Lung microvascular endothelial cell (primary cell): ENCODE data around the gene CACNB4. TPM values are rescaled to one million over a fixed set of nuclear protein-coding genes. Genes with fewer than 3 reads are reported as not detected.

ENCODE experiments used
- DNase-seq, 2 donors: peaks; one replicate each; pipeline versions ENCODE4 v3.0.0 to v3.0.0-alpha.2; 2010; ENCODE audit warnings: low read depth in 2 of 2
- total RNA-seq: library from RNA; depleted of rRNA; stranded (reverse); fragments of >200 nt; gene quantifications from 2 replicates; pipeline ENCODE4 v1.2.1, GENCODE V29; 2014

CACNB4 gene
- total RNA-seq, 1 donor from 2014 or later, result under 0.01 TPM

DNA sequence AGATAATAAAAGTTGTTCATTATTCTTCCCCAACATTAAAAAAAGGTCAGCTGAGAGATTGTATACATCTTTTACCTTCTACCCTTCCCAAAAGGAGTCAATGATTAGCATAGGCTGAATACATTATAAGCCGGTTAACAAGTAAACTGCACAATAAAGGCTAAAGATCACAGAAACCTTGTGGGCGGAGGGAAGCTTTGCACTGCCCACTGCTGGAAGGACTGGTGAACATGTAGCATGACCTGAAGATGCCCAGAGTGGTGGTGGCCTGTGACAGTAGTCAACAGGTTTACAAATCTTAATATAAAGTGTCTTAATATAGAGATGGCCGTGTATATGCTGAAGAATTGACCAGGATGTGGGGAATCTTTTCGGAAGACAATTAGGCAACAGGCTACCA lies 306.3 kb downstream of the CACNB4 start:
- no peak for DNase-seq

DNA sequence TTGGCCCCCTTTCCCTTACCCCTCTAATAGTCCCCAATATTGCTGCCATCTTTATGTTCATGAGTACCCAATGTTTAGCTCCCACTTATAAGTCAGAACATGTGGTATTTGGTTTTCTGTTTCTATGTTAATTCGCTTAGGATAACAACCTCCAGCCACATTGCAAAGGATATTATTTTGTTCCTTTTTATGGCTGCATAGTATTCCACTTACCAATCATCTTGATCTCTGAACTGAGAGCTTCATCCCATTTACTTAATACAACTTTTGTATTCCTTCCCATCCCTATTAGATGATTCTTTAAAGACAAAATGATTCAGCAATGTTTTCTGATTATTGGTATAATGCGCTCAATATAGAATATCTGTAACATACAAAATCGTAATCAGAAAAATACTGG lies 307.3 kb downstream of the CACNB4 start:
- DNase-seq, result no peak

DNA sequence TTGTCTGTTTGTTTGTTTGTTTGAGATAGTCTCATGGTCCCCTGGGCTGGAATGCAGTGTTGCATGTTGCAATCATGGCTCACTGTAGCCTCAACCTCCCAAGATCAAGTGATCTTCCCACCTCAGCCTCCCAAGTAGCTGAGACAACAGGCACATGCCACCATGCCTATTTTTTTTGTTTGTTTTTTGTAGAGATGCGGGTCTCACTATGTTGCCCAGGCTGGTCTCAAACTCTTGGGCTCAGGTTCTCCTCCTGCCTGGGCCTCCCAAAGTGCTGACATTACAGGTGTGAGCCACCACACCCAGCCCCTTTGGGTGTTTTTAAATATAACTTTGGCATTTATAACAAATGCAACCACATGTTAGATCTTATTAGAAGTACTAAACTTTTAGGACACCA lies 308.2 kb downstream of the CACNB4 start:
- DNase-seq, result no peak

DNA sequence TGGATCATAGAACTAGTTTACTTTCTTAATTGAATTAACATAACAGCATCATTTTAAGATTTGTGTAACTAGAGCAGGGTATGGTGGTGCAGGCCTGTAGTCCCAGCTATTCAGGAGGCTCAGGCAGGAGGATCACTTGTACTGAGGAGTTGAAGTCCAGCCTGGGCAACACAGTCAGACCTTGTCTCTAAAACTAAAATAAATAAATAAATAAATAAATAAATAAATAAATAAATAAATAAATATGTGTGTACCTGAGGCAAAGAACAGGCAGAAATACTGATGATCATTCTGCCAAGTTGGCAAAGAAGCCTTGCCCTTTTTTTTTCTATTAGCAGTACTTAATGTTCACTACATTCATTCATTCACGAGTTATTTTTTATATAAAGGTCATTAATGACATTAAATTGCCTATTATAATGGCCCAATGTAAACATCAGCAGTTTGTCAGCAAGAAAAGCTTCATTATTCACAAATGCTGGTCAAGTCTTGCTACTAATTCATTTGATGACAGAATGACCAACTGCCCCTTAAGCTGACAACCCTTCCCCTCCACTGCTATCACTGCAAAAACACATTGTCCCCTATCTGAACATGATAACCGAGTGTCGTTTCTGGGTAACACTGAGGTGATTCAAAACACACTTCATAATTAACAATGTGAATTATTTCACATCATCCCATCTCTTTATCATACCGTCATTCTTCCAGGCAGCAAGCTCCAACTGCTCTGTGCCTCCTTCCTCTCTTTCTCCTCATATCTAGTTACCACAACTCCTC lies 309.6 kb downstream of the CACNB4 start:
- no peak for DNase-seq

DNA sequence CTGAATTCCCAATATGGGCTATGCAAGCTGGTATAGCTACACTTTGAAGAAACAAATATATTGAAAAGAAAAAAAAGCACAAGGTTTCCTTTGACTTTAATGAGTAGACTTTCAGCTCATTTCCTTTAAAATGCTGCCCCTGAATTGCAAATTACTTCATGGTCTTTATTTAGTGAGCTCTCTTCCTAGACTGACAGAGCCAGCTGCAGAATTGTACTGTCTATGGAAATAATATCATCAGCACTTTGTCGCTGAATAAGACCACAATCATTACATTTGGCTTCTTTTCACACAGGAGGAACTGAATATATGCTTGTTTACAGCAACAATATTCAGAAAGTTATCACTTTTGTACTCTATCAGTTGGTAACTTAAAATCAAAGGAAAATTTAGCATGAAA lies 312.4 kb downstream of the CACNB4 start:
- DNase-seq, result no peak

DNA sequence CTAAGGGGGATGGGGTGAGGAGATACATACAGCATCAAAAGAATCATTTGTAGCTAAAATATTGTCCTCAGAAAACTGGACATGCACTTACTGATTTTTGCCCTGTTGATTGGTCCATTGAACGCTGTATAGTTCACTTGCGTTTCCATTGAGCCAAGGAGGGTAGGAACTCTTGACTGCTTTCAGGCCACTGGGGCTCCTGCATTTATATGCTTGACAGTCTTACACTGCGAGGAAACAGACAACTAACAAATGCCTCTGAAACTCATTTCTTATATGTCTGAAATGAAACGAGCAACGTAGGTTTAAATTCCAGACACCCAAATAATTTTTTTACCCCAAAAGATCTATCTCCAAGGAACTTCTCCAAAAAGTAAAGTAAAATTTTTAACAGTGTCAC lies 312.8 kb downstream of the CACNB4 start:
- no peak for DNase-seq

DNA sequence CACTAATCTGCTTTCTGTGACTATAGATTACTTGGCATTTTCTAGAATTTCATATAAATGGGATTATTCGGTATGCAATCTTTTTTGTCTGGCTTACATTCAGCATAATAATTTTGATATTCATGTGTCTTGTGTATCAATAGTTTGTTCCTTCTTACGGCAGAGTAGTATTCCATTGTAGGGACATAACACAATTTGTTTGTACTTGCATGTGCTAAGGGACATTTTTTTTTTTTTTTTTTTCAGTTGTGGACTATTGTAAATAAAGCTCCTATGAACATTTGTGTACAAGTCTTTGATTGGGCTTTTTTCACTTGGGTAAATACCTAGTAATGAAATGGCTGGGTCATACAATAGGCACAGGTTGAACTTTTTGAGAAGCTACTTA lies 315.7 kb downstream of the CACNB4 start:
- no peak for DNase-seq

Other genes starting within 250 kb of the CACNB4 start
- gene STAM2, start 76.7 kb upstream of the CACNB4 start, total RNA-seq, result 12.4 and 17.7 TPM in 2 replicates
- 26.6 and 48.4 TPM in 2 replicates for gene FMNL2, start 236.1 kb upstream of the CACNB4 start, total RNA-seq